Gastroesophageal sphincter (tissue), 3 donors: Measurements from ENCODE around the gene WRAP53.

ENCODE experiments used
- EP300 ChIP-seq: sonication (generic); formaldehyde crosslinking; IDR thresholded peaks from one replicate; pipeline ENCODE4 v1.6.1; 2017; ENCODE audit warnings: antibody characterized with exemption, mild to moderate bottlenecking
- POLR2A ChIP-seq, 2 donors: fragments of 450-650 bp; IDR thresholded peaks; one replicate each; pipeline ENCODE4 v1.6.1; 2017; ENCODE audit warnings: antibody characterized with exemption in 2 of 2, mild to moderate bottlenecking in 2 of 2, moderate library complexity in 1 of 2
- POLR2AphosphoS5 ChIP-seq: sonication (generic); formaldehyde crosslinking; IDR thresholded peaks from one replicate; pipeline ENCODE4 v1.6.1; 2017; ENCODE audit warnings: antibody characterized with exemption
- TF ChIP-seq, protein P1 (sequence below), 4 experiments: fragments of 200-600 bp in 2 of 4; fragments of 450-650 bp in 2 of 4; sonication (generic) in 1 of 4; IDR thresholded peaks; one replicate each; pipeline ENCODE4 v1.5.1; 2017 to 2019; ENCODE audit warnings: antibody characterized with exemption in 4 of 4, mild to moderate bottlenecking in 2 of 4, moderate library complexity in 2 of 4

DNA sequence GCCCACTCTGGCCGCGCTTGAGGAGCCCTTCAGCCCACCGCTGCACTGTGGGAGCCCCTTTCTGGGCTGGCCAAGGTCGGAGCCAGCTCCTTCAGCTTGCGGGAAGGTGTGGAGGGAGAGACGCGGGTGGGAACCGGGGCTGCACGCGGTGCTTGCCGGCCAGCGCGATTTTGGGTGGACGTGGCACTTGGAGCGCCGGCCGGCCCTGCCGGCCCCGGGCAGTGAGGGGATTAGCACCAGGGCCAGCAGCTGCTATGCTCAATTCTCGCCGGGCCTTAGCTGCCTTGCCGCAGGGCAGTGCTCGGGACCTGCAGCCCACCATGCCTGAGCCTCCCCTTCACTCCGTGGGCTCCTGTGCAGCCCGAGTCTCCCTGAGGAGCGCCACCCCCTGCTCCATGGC lies 47.5 kb upstream of the WRAP53 start:
- TF ChIP-seq POLR2AphosphoS5: no peak
- no peak for TF ChIP-seq POLR2A (IDR thresholded peaks at IDR 0.05)
- TF ChIP-seq, protein P1, sequence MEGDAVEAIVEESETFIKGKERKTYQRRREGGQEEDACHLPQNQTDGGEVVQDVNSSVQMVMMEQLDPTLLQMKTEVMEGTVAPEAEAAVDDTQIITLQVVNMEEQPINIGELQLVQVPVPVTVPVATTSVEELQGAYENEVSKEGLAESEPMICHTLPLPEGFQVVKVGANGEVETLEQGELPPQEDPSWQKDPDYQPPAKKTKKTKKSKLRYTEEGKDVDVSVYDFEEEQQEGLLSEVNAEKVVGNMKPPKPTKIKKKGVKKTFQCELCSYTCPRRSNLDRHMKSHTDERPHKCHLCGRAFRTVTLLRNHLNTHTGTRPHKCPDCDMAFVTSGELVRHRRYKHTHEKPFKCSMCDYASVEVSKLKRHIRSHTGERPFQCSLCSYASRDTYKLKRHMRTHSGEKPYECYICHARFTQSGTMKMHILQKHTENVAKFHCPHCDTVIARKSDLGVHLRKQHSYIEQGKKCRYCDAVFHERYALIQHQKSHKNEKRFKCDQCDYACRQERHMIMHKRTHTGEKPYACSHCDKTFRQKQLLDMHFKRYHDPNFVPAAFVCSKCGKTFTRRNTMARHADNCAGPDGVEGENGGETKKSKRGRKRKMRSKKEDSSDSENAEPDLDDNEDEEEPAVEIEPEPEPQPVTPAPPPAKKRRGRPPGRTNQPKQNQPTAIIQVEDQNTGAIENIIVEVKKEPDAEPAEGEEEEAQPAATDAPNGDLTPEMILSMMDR (IDR thresholded peaks at IDR 0.05): no peak
- no peak for TF ChIP-seq EP300
